Mesendoderm (in vitro differentiated cells): ENCODE results near the gene SLAMF6.
"Not testable (repeated sequence)": the region's sequence is repeated elsewhere in the genome, so short reads cannot be mapped to it uniquely, and the experiment has no call there.

Experiments
- DNase-seq: peaks from one replicate; pipeline ENCODE4 v3.0.0; 2013
- H2AK5ac ChIP-seq: 2 replicates; pipeline ENCODE4 v1.6.1; 2013; ENCODE audit warnings: low read length, inconsistent platforms
- H2BK120ac ChIP-seq: 2 replicates; pipeline ENCODE4 v1.6.1; 2013; ENCODE audit warnings: low read depth, mild to moderate bottlenecking, low read length, moderate library complexity, mixed read lengths
- H2BK15ac ChIP-seq: replicated peaks from 2 replicates; pipeline ENCODE4 v1.6.1; 2013; ENCODE audit warnings: low read depth, mild to moderate bottlenecking, moderate library complexity
- H2BK5ac ChIP-seq: 2 replicates; pipeline ENCODE4 v1.6.1; 2013; ENCODE audit warnings: low read length, inconsistent platforms
- H3K18ac ChIP-seq: 2 replicates; pipeline ENCODE4 v1.6.1; 2013; ENCODE audit warnings: mild to moderate bottlenecking, low read length, mixed read lengths
- H3K23ac ChIP-seq: one replicate; pipeline ENCODE4 v1.6.1; 2013; ENCODE audit warnings: low read length
- H3K27ac ChIP-seq: 2 replicates; pipeline ENCODE4 v1.5.1; 2013; ENCODE audit warnings: low read depth, mild to moderate bottlenecking, inconsistent platforms, low read length, moderate library complexity
- H3K27me3 ChIP-seq: 2 replicates; pipeline ENCODE4 v1.6.1; 2013; ENCODE audit warnings: low read length, control low read depth, mild to moderate bottlenecking, inconsistent platforms; ENCODE audit not compliant: insufficient read depth, poor library complexity
- H3K36me3 ChIP-seq: 2 replicates; pipeline ENCODE4 v1.6.1; 2013; ENCODE audit warnings: low read length, inconsistent platforms; ENCODE audit not compliant: control insufficient read depth, insufficient read depth
- H3K4ac ChIP-seq: one replicate; pipeline ENCODE4 v1.6.1; 2013; ENCODE audit warnings: low read depth, mild to moderate bottlenecking, low read length, moderate library complexity
- H3K4me1 ChIP-seq: 2 replicates; pipeline ENCODE4 v1.6.1; 2013; ENCODE audit warnings: low read depth, low read length, inconsistent platforms; ENCODE audit not compliant: control insufficient read depth
- H3K4me2 ChIP-seq: 2 replicates; pipeline ENCODE4 v1.6.1; 2013; ENCODE audit warnings: low read length
- H3K4me3 ChIP-seq: 2 replicates; pipeline ENCODE4 v1.5.1; 2013; ENCODE audit warnings: mild to moderate bottlenecking, low read length
- H3K56ac ChIP-seq: one replicate; pipeline ENCODE4 v1.6.1; 2013; ENCODE audit warnings: low read length
- H3K79me1 ChIP-seq: 2 replicates; pipeline ENCODE4 v1.6.1; 2013; ENCODE audit warnings: low read length, inconsistent platforms
- H3K79me2 ChIP-seq: 2 replicates; pipeline ENCODE4 v1.6.1; 2013; ENCODE audit warnings: mild to moderate bottlenecking, low read length; ENCODE audit not compliant: control insufficient read depth, insufficient read depth
- H3K9ac ChIP-seq: 2 replicates; pipeline ENCODE4 v1.6.1; 2013; ENCODE audit warnings: low read length, inconsistent platforms
- H4K5ac ChIP-seq: one replicate; pipeline ENCODE4 v1.6.1; 2013; ENCODE audit warnings: low read length
- H4K8ac ChIP-seq: one replicate; pipeline ENCODE4 v1.6.1; 2013; ENCODE audit warnings: low read depth, mild to moderate bottlenecking, control low read depth, low read length, moderate library complexity
- WGBS: extraction: QIAGEN DNeasy Blood & Tissue Kit; methylation state at CpG from one replicate; pipeline ENCODE4 v1.1.7; 2013; ENCODE audit warnings: low lambda C conversion rate, missing lambda C conversion rate; ENCODE audit not compliant: insufficient coverage; ENCODE audit errors: extremely low coverage; 5-methylcytosine and 5-hydroxymethylcytosine counted together

The SLAMF6 gene

GRCh38 chr1:160529401-160529952 is 6.4 kb upstream of the SLAMF6 start:
- not testable (repeated sequence) for H4K8ac ChIP-seq, H4K5ac ChIP-seq, H3K9ac ChIP-seq, H3K27me3 ChIP-seq, H3K79me2 ChIP-seq, H3K18ac ChIP-seq, H2BK15ac ChIP-seq, H3K27ac ChIP-seq, H3K4ac ChIP-seq, H3K23ac ChIP-seq, H3K4me3 ChIP-seq, H3K36me3 ChIP-seq, H3K56ac ChIP-seq, H3K4me2 ChIP-seq, DNase-seq, H2BK120ac ChIP-seq, H2BK5ac ChIP-seq, H2AK5ac ChIP-seq, H3K79me1 ChIP-seq, H3K4me1 ChIP-seq
- WGBS: no CpG with 5 or more reads among the region's 7 CpGs

- H3K36me3 ChIP-seq, H3K27ac ChIP-seq, H3K4me3 ChIP-seq, H3K27me3 ChIP-seq, H3K79me1 ChIP-seq, H2BK120ac ChIP-seq, H3K23ac ChIP-seq, H3K18ac ChIP-seq, DNase-seq, H3K56ac ChIP-seq, H4K8ac ChIP-seq, H2BK15ac ChIP-seq, H3K79me2 ChIP-seq, H2AK5ac ChIP-seq, H4K5ac ChIP-seq, H3K4ac ChIP-seq, H3K9ac ChIP-seq, H2BK5ac ChIP-seq, H3K4me2 ChIP-seq, H3K4me1 ChIP-seq: not testable (repeated sequence)
- no CpG with 5 or more reads among the region's 2 CpGs for WGBS
Measured at GRCh38 chr1:160523789-160524188, 734 bp upstream of the SLAMF6 start.

- Histone ChIP-seq H3K4me3 (no peak overlapping the region), H3K36me3 (no peaks in the 10 kb centered on the region), H3K18ac (no peak overlapping the region), H4K5ac (no peak overlapping the region), H3K27ac (no peak overlapping the region), H3K4ac (no peak overlapping the region), H3K23ac (no peak overlapping the region), H2BK5ac (no peak overlapping the region), H2BK15ac (no peak overlapping the region), H3K4me2 (no peak overlapping the region), H3K27me3 (no peaks in the 10 kb centered on the region), H3K79me2 (no peaks in the 10 kb centered on the region), H3K56ac (no peak overlapping the region), H3K4me1 (peaks cover 3% of the 10 kb centered on the region), H2BK120ac (no peak overlapping the region), H2AK5ac (no peak overlapping the region), H3K9ac (no peak overlapping the region), H4K8ac (no peak overlapping the region), H3K79me1 (no peaks in the 10 kb centered on the region)
- no peak for DNase-seq
- WGBS: no CpG with 5 or more reads among the region's 3 CpGs
Measured at GRCh38 chr1:160522136-160522535, 919 bp downstream of the SLAMF6 start.

GRCh38 chr1:160521554-160521953 is 1.5 kb downstream of the SLAMF6 start:
- Histone ChIP-seq H3K18ac (no peak overlapping the region), H3K27me3 (no peaks in the 10 kb centered on the region), H3K9ac (no peak overlapping the region), H3K4me1 (peaks cover 3% of the 10 kb centered on the region), H2BK5ac (no peak overlapping the region), H3K56ac (no peak overlapping the region), H3K79me1 (no peaks in the 10 kb centered on the region), H3K27ac (no peak overlapping the region), H3K4me3 (no peak overlapping the region), H4K5ac (no peak overlapping the region), H4K8ac (no peak overlapping the region), H3K4ac (no peak overlapping the region), H3K36me3 (no peaks in the 10 kb centered on the region), H2AK5ac (no peak overlapping the region), H3K23ac (no peak overlapping the region), H3K79me2 (no peaks in the 10 kb centered on the region), H2BK120ac (no peak overlapping the region), H2BK15ac (no peak overlapping the region), H3K4me2 (no peak overlapping the region)
- WGBS: no CpG with 5 or more reads among the region's 2 CpGs
- no peak for DNase-seq

- Histone ChIP-seq H3K23ac (no peak overlapping the region), H3K4ac (no peak overlapping the region), H3K79me2 (no peaks in the 10 kb centered on the region), H3K27me3 (no peaks in the 10 kb centered on the region), H3K56ac (no peak overlapping the region), H3K27ac (no peak overlapping the region), H3K79me1 (no peaks in the 10 kb centered on the region), H3K36me3 (no peaks in the 10 kb centered on the region), H3K4me2 (no peak overlapping the region), H2BK5ac (no peak overlapping the region), H4K8ac (no peak overlapping the region), H2AK5ac (no peak overlapping the region), H2BK15ac (no peak overlapping the region), H3K4me3 (no peak overlapping the region), H3K9ac (no peak overlapping the region), H3K18ac (peak overlapping the region; percentile 9), H4K5ac (no peak overlapping the region), H2BK120ac (no peak overlapping the region), H3K4me1 (peaks cover 3% of the 10 kb centered on the region)
- DNase-seq: no peak
- WGBS: no CpG with 5 or more reads among the region's 3 CpGs
Measured at GRCh38 chr1:160520999-160521398, 2.1 kb downstream of the SLAMF6 start.

GRCh38 chr1:160520582-160520981 is 2.5 kb downstream of the SLAMF6 start:
- H4K8ac ChIP-seq: no peak overlapping the region
- H3K79me1 ChIP-seq: no peaks in the 10 kb centered on the region
- H3K27me3 ChIP-seq: no peaks in the 10 kb centered on the region
- no peaks in the 10 kb centered on the region for H3K79me2 ChIP-seq
- H2BK15ac ChIP-seq: no peak overlapping the region
- H3K18ac ChIP-seq: peak overlapping the region; percentile 9
- no peak overlapping the region for H3K23ac ChIP-seq
- no peak overlapping the region for H2BK5ac ChIP-seq
- no peak overlapping the region for H3K4ac ChIP-seq
- H3K4me1 ChIP-seq: peaks cover 3% of the 10 kb centered on the region
- no peak overlapping the region for H3K9ac ChIP-seq
- H3K4me3 ChIP-seq: no peak overlapping the region
- peak overlapping the region; percentile 61 for H2BK120ac ChIP-seq
- H3K4me2 ChIP-seq: no peak overlapping the region
- H3K36me3 ChIP-seq: no peaks in the 10 kb centered on the region
- H3K56ac ChIP-seq: no peak overlapping the region
- WGBS: no CpG with 5 or more reads among the region's 2 CpGs
- no peak overlapping the region for H3K27ac ChIP-seq
- no peak overlapping the region for H4K5ac ChIP-seq
- no peak overlapping the region for H2AK5ac ChIP-seq
- DNase-seq: no peak
